ENCODE measurements around the gene ATP2A3.
"Not testable (repeated sequence)": the region's sequence is repeated elsewhere in the genome, so short reads cannot be mapped to it uniquely, and the experiment has no call there.

Gene ATP2A3

GRCh38 chr17:4003501-4004421, 39.5 kb upstream of the ATP2A3 start:
- Histone ChIP-seq H3K9ac (ENCODE audit: low read length) (peak overlapping the region; percentile 69), H3K9me3 (ENCODE audit: control insufficient read depth, low read length) (no peaks in the 10 kb centered on the region), H3K4me1 (ENCODE audit: control insufficient read depth, insufficient read depth, low read length) (peaks cover 54% of the 10 kb centered on the region), H3K36me3 (ENCODE audit: control insufficient read depth, insufficient read depth, low read length) (peaks cover 21% of the 10 kb centered on the region), H3K4me3 (ENCODE audit: low read length) (no peak overlapping the region), H3K27me3 (ENCODE audit: control insufficient read depth, insufficient read depth, low read length) (peaks cover 3% of the 10 kb centered on the region)

- H3K27me3 ChIP-seq (ENCODE audit: control insufficient read depth, insufficient read depth, low read length), result peaks cover 3% of the 10 kb centered on the region
- H3K4me1 ChIP-seq (ENCODE audit: control insufficient read depth, insufficient read depth, low read length), result peaks cover 54% of the 10 kb centered on the region
- no peaks in the 10 kb centered on the region for H3K9me3 ChIP-seq (ENCODE audit: control insufficient read depth, low read length)
- no peak overlapping the region for H3K4me3 ChIP-seq (ENCODE audit: low read length)
- H3K9ac ChIP-seq (ENCODE audit: low read length), result peak overlapping the region; percentile 69
- H3K36me3 ChIP-seq (ENCODE audit: control insufficient read depth, insufficient read depth, low read length), result peaks cover 16% of the 10 kb centered on the region
These were observed 38.9 kb upstream of the ATP2A3 start for GRCh38 chr17:4003131-4003500.

- peaks cover 3% of the 10 kb centered on the region for H3K27me3 ChIP-seq (ENCODE audit: control insufficient read depth, insufficient read depth, low read length)
- H3K4me3 ChIP-seq (ENCODE audit: low read length), result no peak overlapping the region
- H3K9ac ChIP-seq (ENCODE audit: low read length), result no peak overlapping the region
- H3K36me3 ChIP-seq (ENCODE audit: control insufficient read depth, insufficient read depth, low read length), result peaks cover 3% of the 10 kb centered on the region
- no peaks in the 10 kb centered on the region for H3K9me3 ChIP-seq (ENCODE audit: control insufficient read depth, low read length)
- H3K4me1 ChIP-seq (ENCODE audit: control insufficient read depth, insufficient read depth, low read length), result peaks cover 40% of the 10 kb centered on the region
These were observed 36.9 kb upstream of the ATP2A3 start for GRCh38 chr17:4001048-4001590.

- Histone ChIP-seq H3K9ac (ENCODE audit: low read length) (no peak overlapping the region), H3K9me3 (ENCODE audit: control insufficient read depth, low read length) (no peaks in the 10 kb centered on the region), H3K4me1 (ENCODE audit: control insufficient read depth, insufficient read depth, low read length) (peaks cover 16% of the 10 kb centered on the region), H3K4me3 (ENCODE audit: low read length) (no peak overlapping the region), H3K36me3 (ENCODE audit: control insufficient read depth, insufficient read depth, low read length) (no peaks in the 10 kb centered on the region), H3K27me3 (ENCODE audit: control insufficient read depth, insufficient read depth, low read length) (peaks cover 3% of the 10 kb centered on the region)
These were observed 34.2 kb upstream of the ATP2A3 start for GRCh38 chr17:3998436-3998835.

GRCh38 chr17:3995067-3995466, 30.8 kb upstream of the ATP2A3 start:
- Histone ChIP-seq H3K36me3 (ENCODE audit: control insufficient read depth, insufficient read depth, low read length) (no peaks in the 10 kb centered on the region), H3K4me1 (ENCODE audit: control insufficient read depth, insufficient read depth, low read length) (no peaks in the 10 kb centered on the region), H3K27me3 (ENCODE audit: control insufficient read depth, insufficient read depth, low read length) (no peaks in the 10 kb centered on the region), H3K9ac (ENCODE audit: low read length) (no peak overlapping the region), H3K9me3 (ENCODE audit: control insufficient read depth, low read length) (no peaks in the 10 kb centered on the region), H3K4me3 (ENCODE audit: low read length) (no peak overlapping the region)

GRCh38 chr17:3994221-3994576, 30.0 kb upstream of the ATP2A3 start:
- Histone ChIP-seq H3K9me3 (ENCODE audit: control insufficient read depth, low read length) (no peaks in the 10 kb centered on the region), H3K36me3 (ENCODE audit: control insufficient read depth, insufficient read depth, low read length) (no peaks in the 10 kb centered on the region), H3K4me1 (ENCODE audit: control insufficient read depth, insufficient read depth, low read length) (no peaks in the 10 kb centered on the region), H3K9ac (ENCODE audit: low read length) (no peak overlapping the region), H3K4me3 (ENCODE audit: low read length) (no peak overlapping the region), H3K27me3 (ENCODE audit: control insufficient read depth, insufficient read depth, low read length) (no peaks in the 10 kb centered on the region)

- no peaks in the 10 kb centered on the region for H3K9me3 ChIP-seq (ENCODE audit: control insufficient read depth, low read length)
- no peaks in the 10 kb centered on the region for H3K27me3 ChIP-seq (ENCODE audit: control insufficient read depth, insufficient read depth, low read length)
- no peak overlapping the region for H3K9ac ChIP-seq (ENCODE audit: low read length)
- no peak overlapping the region for H3K4me3 ChIP-seq (ENCODE audit: low read length)
- H3K4me1 ChIP-seq (ENCODE audit: control insufficient read depth, insufficient read depth, low read length), result no peaks in the 10 kb centered on the region
- no peaks in the 10 kb centered on the region for H3K36me3 ChIP-seq (ENCODE audit: control insufficient read depth, insufficient read depth, low read length)
These were observed 29.4 kb upstream of the ATP2A3 start for GRCh38 chr17:3993493-3994220.

- no peaks in the 10 kb centered on the region for H3K4me1 ChIP-seq (ENCODE audit: control insufficient read depth, insufficient read depth, low read length)
- no peaks in the 10 kb centered on the region for H3K36me3 ChIP-seq (ENCODE audit: control insufficient read depth, insufficient read depth, low read length)
- H3K9me3 ChIP-seq (ENCODE audit: control insufficient read depth, low read length), result no peaks in the 10 kb centered on the region
- H3K4me3 ChIP-seq (ENCODE audit: low read length), result no peak overlapping the region
- no peaks in the 10 kb centered on the region for H3K27me3 ChIP-seq (ENCODE audit: control insufficient read depth, insufficient read depth, low read length)
- no peak overlapping the region for H3K9ac ChIP-seq (ENCODE audit: low read length)
These were observed 28.1 kb upstream of the ATP2A3 start for GRCh38 chr17:3992370-3992769.

GRCh38 chr17:3991699-3992098, 27.5 kb upstream of the ATP2A3 start:
- H3K4me3 ChIP-seq (ENCODE audit: low read length); H3K9ac ChIP-seq (ENCODE audit: low read length); H3K4me1 ChIP-seq (ENCODE audit: control insufficient read depth, insufficient read depth, low read length); H3K9me3 ChIP-seq (ENCODE audit: control insufficient read depth, low read length); H3K27me3 ChIP-seq (ENCODE audit: control insufficient read depth, insufficient read depth, low read length); H3K36me3 ChIP-seq (ENCODE audit: control insufficient read depth, insufficient read depth, low read length): not testable (repeated sequence)

GRCh38 chr17:3990386-3991127, 26.3 kb upstream of the ATP2A3 start:
- no peaks in the 10 kb centered on the region for H3K27me3 ChIP-seq (ENCODE audit: control insufficient read depth, insufficient read depth, low read length)
- H3K4me3 ChIP-seq (ENCODE audit: low read length), result no peak overlapping the region
- no peak overlapping the region for H3K9ac ChIP-seq (ENCODE audit: low read length)
- peaks cover 13% of the 10 kb centered on the region for H3K4me1 ChIP-seq (ENCODE audit: control insufficient read depth, insufficient read depth, low read length)
- no peaks in the 10 kb centered on the region for H3K9me3 ChIP-seq (ENCODE audit: control insufficient read depth, low read length)
- no peaks in the 10 kb centered on the region for H3K36me3 ChIP-seq (ENCODE audit: control insufficient read depth, insufficient read depth, low read length)

GRCh38 chr17:3989041-3989886, 25.0 kb upstream of the ATP2A3 start:
- Histone ChIP-seq H3K4me3 (ENCODE audit: low read length) (no peak overlapping the region), H3K9ac (ENCODE audit: low read length) (no peak overlapping the region), H3K4me1 (ENCODE audit: control insufficient read depth, insufficient read depth, low read length) (peaks cover 16% of the 10 kb centered on the region), H3K27me3 (ENCODE audit: control insufficient read depth, insufficient read depth, low read length) (no peaks in the 10 kb centered on the region), H3K36me3 (ENCODE audit: control insufficient read depth, insufficient read depth, low read length) (no peaks in the 10 kb centered on the region), H3K9me3 (ENCODE audit: control insufficient read depth, low read length) (no peaks in the 10 kb centered on the region)
